HepG2 (cell line): ENCODE results near the gene TPRA1. TPM values are rescaled to one million over a fixed set of nuclear protein-coding genes. Genes with fewer than 3 reads are reported as not detected.
A peak's percentile ranks its signal among the peaks of the same experiment; 100 is the strongest.

Experiments used
- ADNP ChIP-seq: sonication (generic); formaldehyde crosslinking; IDR thresholded peaks from 2 replicates; pipeline ENCODE4 v1.4.0; 2020; ENCODE audit warnings: missing genetic modification reagents
- CREM ChIP-seq, 2 experiments: sonication (generic) in 1 of 2; formaldehyde crosslinking in 1 of 2; IDR thresholded peaks; 2 replicates each; pipeline versions ENCODE4 v1.4.0 to v1.6.1; 2016 to 2020; ENCODE audit warnings: antibody characterized with exemption in 1 of 2, mild to moderate bottlenecking in 1 of 2, missing genetic modification reagents in 1 of 2
- ELF3 ChIP-seq: IDR thresholded peaks from 2 replicates; pipeline ENCODE4 v1.6.1; 2016; ENCODE audit warnings: missing genetic modification reagents, missing compliant biosample characterization
- FOSL2 ChIP-seq: sonication (generic); formaldehyde crosslinking; IDR thresholded peaks from 2 replicates; pipeline ENCODE4 v1.4.0; 2020; ENCODE audit warnings: missing genetic modification reagents
- FOXA3 ChIP-seq: IDR thresholded peaks from 2 replicates; pipeline ENCODE4 v1.6.1; 2016; ENCODE audit warnings: missing genetic modification reagents, missing compliant biosample characterization
- GABPB1 ChIP-seq: IDR thresholded peaks from 2 replicates; pipeline ENCODE4 v1.6.1; 2016; ENCODE audit warnings: mild to moderate bottlenecking, missing genetic modification reagents, moderate library complexity, missing compliant biosample characterization
- GZF1 ChIP-seq: sonication (generic); formaldehyde crosslinking; IDR thresholded peaks from 2 replicates; pipeline ENCODE4 v1.5.1; 2020; ENCODE audit warnings: mild to moderate bottlenecking, missing genetic modification reagents
- HES4 ChIP-seq: sonication (generic); formaldehyde crosslinking; IDR thresholded peaks from 2 replicates; pipeline ENCODE4 v1.9.0; 2021; ENCODE audit warnings: mild to moderate bottlenecking, missing genetic modification reagents, borderline replicate concordance
- HIVEP1 ChIP-seq: sonication (generic); formaldehyde crosslinking; IDR thresholded peaks from 2 replicates; pipeline ENCODE4 v1.4.0; 2020; ENCODE audit warnings: mild to moderate bottlenecking, missing genetic modification reagents
- HMGA1 ChIP-seq: sonication (generic); formaldehyde crosslinking; conservative IDR thresholded peaks from 2 replicates; pipeline ENCODE4 v1.4.0; 2020; ENCODE audit warnings: missing genetic modification reagents
- HNF4A ChIP-seq: sonication (generic); formaldehyde crosslinking; IDR thresholded peaks from 2 replicates; pipeline ENCODE4 v1.4.0; 2020; ENCODE audit warnings: missing genetic modification reagents
- MAZ ChIP-seq, 2 experiments: sonication (generic) in 1 of 2; formaldehyde crosslinking in 1 of 2; IDR thresholded peaks; 2 replicates each; pipeline versions ENCODE4 v1.5.0 to v1.6.1; 2012 to 2020; ENCODE audit warnings: low read depth in 2 of 2, mild to moderate bottlenecking in 2 of 2, borderline replicate concordance in 1 of 2, improper control_type of control experiment in 1 of 2, low read length in 1 of 2, missing genetic modification reagents in 1 of 2, moderate library complexity in 1 of 2
- NFE2 ChIP-seq: sonication (generic); formaldehyde crosslinking; IDR thresholded peaks from 2 replicates; pipeline ENCODE4 v1.4.0; 2020; ENCODE audit warnings: missing genetic modification reagents
- PITX1 ChIP-seq: sonication (generic); formaldehyde crosslinking; IDR thresholded peaks from 2 replicates; pipeline ENCODE4 v1.5.1; 2020; ENCODE audit warnings: mild to moderate bottlenecking, missing genetic modification reagents
- RARG ChIP-seq: sonication (generic); formaldehyde crosslinking; IDR thresholded peaks from 2 replicates; pipeline ENCODE4 v1.4.0; 2020; ENCODE audit warnings: low read depth, mild to moderate bottlenecking, missing genetic modification reagents
- SOX6 ChIP-seq, 2 experiments: fragments of 450-650 bp in 1 of 2; sonication (generic) in 1 of 2; formaldehyde crosslinking in 1 of 2; IDR thresholded peaks; 2 replicates each; pipeline versions ENCODE4 v1.4.0 to v1.6.1; 2017 to 2020; ENCODE audit warnings: antibody characterized with exemption in 1 of 2, mild to moderate bottlenecking in 1 of 2, missing genetic modification reagents in 1 of 2
- SP140L ChIP-seq: sonication (generic); formaldehyde crosslinking; IDR thresholded peaks from 2 replicates; pipeline ENCODE4 v1.4.0; 2020; ENCODE audit warnings: missing genetic modification reagents, borderline replicate concordance
- SRSF9 ChIP-seq: fragments of 200-400 bp; formaldehyde crosslinking; IDR thresholded peaks from 2 replicates; pipeline ENCODE4 v1.6.1; 2018; ENCODE audit warnings: borderline replicate concordance, mild to moderate bottlenecking, low read depth, low read length; ENCODE audit not compliant: insufficient read depth, poor library complexity, severe bottlenecking
- ZNF205 ChIP-seq: IDR thresholded peaks from 2 replicates; pipeline ENCODE4 v1.6.1; 2018; ENCODE audit warnings: missing biosample characterization, missing genetic modification reagents
- ZNF296 ChIP-seq: sonication (generic); formaldehyde crosslinking; conservative IDR thresholded peaks from 2 replicates; pipeline ENCODE4 v1.5.0; 2020; ENCODE audit warnings: mild to moderate bottlenecking, missing genetic modification reagents
- ZNF460 ChIP-seq: sonication (generic); formaldehyde crosslinking; IDR thresholded peaks from 2 replicates; pipeline ENCODE4 v1.5.1; 2020; ENCODE audit warnings: missing genetic modification reagents, mild to moderate bottlenecking, borderline replicate concordance
- ZNF746 ChIP-seq: sonication (generic); formaldehyde crosslinking; IDR thresholded peaks from 2 replicates; pipeline ENCODE4 v1.8.0; 2022; ENCODE audit warnings: mild to moderate bottlenecking, missing genetic modification reagents
- ZNF781 ChIP-seq: sonication (generic); formaldehyde crosslinking; IDR thresholded peaks from 2 replicates; pipeline ENCODE4 v1.5.1; 2020; ENCODE audit warnings: borderline replicate concordance, mild to moderate bottlenecking, missing genetic modification reagents; ENCODE audit errors: not compliant biosample characterization
- ZSCAN12 ChIP-seq: sonication (generic); formaldehyde crosslinking; IDR thresholded peaks from 2 replicates; pipeline ENCODE4 v1.9.0; 2021; ENCODE audit warnings: mild to moderate bottlenecking, missing genetic modification reagents
- polyA plus RNA-seq, 8 experiments: library from polyadenylated mRNA; depleted of rRNA in 3 of 8; stranded (reverse) in 7 of 8; unstranded in 1 of 8; fragments of >200 nt; fragmentation: Illumina TruSeq in 4 of 8; extraction: Trizol in 4 of 8; gene quantifications; 2 replicates each; pipeline versions ENCODE4 v1.2.1 to v1.2.3, GENCODE V29; 2011 to 2016; ENCODE audit warnings: low read depth in 4 of 8, missing spikeins in 1 of 8, mixed read lengths in 1 of 8; ENCODE audit not compliant: insufficient read depth in 1 of 8
- total RNA-seq, 5 experiments: library from RNA; depleted of rRNA; stranded (reverse); fragments of >200 nt; fragmentation: Illumina TruSeq; extraction: Trizol; gene quantifications; 2 replicates each; pipeline ENCODE4 v1.2.3, GENCODE V29; 2016; ENCODE audit warnings: low read depth in 1 of 5
- TF ChIP-seq, protein P1 (sequence below): sonication (generic); formaldehyde crosslinking; IDR thresholded peaks from 2 replicates; pipeline ENCODE4 v1.4.0; 2020; ENCODE audit warnings: missing genetic modification reagents, mild to moderate bottlenecking, borderline replicate concordance
- TF ChIP-seq, protein P2 (sequence below): sonication (generic); formaldehyde crosslinking; IDR thresholded peaks from 2 replicates; pipeline ENCODE4 v1.8.0; 2022; ENCODE audit warnings: missing genetic modification reagents, mild to moderate bottlenecking, borderline replicate concordance

Gene TPRA1
- total and polyA plus RNA-seq, 2 of the 13 experiments (the other 11 are each of a cell fraction or from before 2014, with no cell fraction given) = 25.4 to 25.8 TPM

DNA sequence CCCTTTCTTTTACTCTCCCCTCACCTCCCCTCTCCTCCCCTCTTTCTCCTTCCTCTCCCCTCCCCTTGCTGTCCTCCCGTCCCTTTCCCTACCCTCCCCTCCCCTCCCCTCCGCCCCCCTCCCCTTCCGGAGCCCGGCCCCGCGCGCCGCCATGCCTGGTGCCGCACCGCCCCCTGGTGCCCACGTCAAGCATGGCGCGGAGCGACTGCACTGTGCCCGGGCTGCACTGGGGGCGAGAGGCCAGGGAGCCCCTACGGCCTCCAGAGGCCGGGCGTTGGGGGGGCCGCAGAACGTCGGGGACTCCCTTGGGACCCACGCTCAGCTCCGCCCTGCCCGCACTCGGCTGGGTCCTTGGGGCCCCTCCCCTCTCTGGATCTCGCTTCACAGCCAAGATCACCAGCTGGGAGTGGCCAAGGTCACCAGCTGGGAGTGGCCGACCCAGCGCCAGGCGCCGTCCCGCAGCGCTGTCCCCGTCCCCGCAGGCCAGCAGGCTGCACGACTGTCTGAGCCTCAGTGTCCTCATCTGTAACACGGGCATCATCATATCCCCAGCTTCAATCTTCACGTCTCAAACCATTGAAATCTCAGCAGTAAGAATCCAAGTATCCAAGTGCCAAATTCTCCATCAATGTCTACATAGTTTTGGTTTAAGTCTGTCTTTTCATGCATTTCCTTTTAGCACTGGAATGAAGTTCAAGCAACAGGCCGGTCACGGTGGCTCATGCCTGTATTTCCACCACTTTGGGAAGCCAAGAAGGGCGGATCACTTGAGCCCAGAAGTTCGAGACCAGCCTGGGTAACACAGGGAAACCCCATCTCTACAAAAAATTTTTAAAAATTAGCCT lies 42.5 kb downstream of the TPRA1 start (continued):
- TF ChIP-seq HES4 (CRISPR knock-in tag) (no peak), FOXA3 (no peak), ELF3 (CRISPR knock-in tag) (no peak), NFE2 (no peak), ZSCAN12 (CRISPR knock-in tag) (no peak), HIVEP1 (CRISPR knock-in tag) (0 out of 2 replicates have a peak, but pooled peaks have one; percentile 52), SRSF9 (no peak), FOSL2 (CRISPR knock-in tag) (no peak), PITX1 (CRISPR knock-in tag) (peak; percentile 42; the same call in 1 of the 2 replicates), ADNP (CRISPR knock-in tag) (no peak), ZNF460 (CRISPR knock-in tag) (no peak), RARG (CRISPR knock-in tag) (no peak), ZNF781 (no peak), MAZ (IDR thresholded peaks at IDR 0.05; ENCODE audit: borderline replicate concordance, low read depth, low read length) (no peak), MAZ (CRISPR knock-in tag; IDR thresholded peaks at IDR 0.05; ENCODE audit: low read depth) (peak; percentile 74), ZNF205 (CRISPR knock-in tag) (no peak), HNF4A (CRISPR knock-in tag) (no peak; the same call in 1 of the 2 replicates), GZF1 (CRISPR knock-in tag) (no peak), CREM (IDR thresholded peaks at IDR 0.05) (no peak), CREM (CRISPR knock-in tag; IDR thresholded peaks at IDR 0.05) (no peak), GABPB1 (peak; percentile 60; the same call in 1 of the 2 replicates), HMGA1 (CRISPR knock-in tag) (no peak), SP140L (CRISPR knock-in tag) (no peak), SOX6 (IDR thresholded peaks at IDR 0.05) (no peak), SOX6 (CRISPR knock-in tag; IDR thresholded peaks at IDR 0.05) (0 out of 2 replicates have a peak, but pooled peaks have one; percentile 28), ZNF746 (CRISPR knock-in tag) (no peak), ZNF296 (no peak)
- TF ChIP-seq, protein P1, sequence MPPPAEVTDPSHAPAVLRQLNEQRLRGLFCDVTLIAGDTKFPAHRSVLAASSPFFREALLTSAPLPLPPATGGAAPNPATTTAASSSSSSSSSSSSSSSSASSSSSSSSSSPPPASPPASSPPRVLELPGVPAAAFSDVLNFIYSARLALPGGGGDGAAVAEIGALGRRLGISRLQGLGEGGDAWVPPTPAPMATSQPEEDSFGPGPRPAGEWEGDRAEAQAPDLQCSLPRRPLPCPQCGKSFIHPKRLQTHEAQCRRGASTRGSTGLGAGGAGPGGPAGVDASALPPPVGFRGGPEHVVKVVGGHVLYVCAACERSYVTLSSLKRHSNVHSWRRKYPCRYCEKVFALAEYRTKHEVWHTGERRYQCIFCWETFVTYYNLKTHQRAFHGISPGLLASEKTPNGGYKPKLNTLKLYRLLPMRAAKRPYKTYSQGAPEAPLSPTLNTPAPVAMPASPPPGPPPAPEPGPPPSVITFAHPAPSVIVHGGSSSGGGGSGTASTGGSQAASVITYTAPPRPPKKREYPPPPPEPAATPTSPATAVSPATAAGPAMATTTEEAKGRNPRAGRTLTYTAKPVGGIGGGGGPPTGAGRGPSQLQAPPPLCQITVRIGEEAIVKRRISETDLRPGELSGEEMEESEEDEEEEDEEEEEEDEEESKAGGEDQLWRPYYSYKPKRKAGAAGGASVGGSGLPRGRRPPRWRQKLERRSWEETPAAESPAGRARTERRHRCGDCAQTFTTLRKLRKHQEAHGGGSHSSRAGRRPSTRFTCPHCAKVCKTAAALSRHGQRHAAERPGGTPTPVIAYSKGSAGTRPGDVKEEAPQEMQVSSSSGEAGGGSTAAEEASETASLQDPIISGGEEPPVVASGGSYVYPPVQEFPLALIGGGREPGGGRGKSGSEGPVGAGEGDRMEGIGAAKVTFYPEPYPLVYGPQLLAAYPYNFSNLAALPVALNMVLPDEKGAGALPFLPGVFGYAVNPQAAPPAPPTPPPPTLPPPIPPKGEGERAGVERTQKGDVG (CRISPR knock-in tag) = no peak
- TF ChIP-seq, protein P2, sequence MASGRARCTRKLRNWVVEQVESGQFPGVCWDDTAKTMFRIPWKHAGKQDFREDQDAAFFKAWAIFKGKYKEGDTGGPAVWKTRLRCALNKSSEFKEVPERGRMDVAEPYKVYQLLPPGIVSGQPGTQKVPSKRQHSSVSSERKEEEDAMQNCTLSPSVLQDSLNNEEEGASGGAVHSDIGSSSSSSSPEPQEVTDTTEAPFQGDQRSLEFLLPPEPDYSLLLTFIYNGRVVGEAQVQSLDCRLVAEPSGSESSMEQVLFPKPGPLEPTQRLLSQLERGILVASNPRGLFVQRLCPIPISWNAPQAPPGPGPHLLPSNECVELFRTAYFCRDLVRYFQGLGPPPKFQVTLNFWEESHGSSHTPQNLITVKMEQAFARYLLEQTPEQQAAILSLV = peak; percentile 25; the same call in 1 of the 2 replicates
